ENCODE measurements around the gene SLC15A3. TPM values are rescaled to one million over a fixed set of nuclear protein-coding genes. Genes with fewer than 3 reads are reported as not detected.

The SLC15A3 gene
- total and polyA plus RNA-seq, 10 donors, result 62.9 to 139 (median 115) TPM

DNA sequence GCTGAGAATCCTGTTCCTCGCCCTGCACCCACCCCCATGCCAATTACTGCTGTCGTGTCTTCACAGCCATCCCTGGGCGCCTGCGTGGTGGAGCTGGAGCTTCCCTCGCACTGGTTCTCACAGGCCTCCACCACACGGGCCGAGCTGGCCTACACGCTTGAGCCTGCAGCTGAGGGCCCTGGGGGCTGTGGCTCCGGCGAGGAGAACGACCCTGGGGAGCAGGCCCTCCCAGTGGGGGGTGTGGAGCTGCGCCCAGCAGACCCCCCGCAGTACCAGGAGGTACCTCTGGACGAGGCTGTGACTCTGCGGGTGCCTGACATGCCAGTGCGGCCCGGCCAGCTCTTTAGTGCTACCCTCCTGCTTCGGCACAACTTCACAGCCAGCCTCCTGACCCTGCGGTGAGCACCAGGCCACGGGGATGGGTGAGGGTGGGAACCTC lies 23.4 kb downstream of the SLC15A3 start:
- no peak overlapping the region for H3K27ac ChIP-seq
- intact Hi-C loops (cut with DNase I; ENCODE audit: low total_unique reads), result no loop called here
- H3K4me1 ChIP-seq, result peaks cover 9 to 56% (median 42%) of the 10 kb centered on the region in 6 donors
- TF ChIP-seq POLR2A (IDR thresholded peaks at IDR 0.05) (no peak), POLR2AphosphoS5 (IDR thresholded peaks at IDR 0.05) (peak in 1 of 3 donors; percentile 22)
- TF ChIP-seq, protein P1, sequence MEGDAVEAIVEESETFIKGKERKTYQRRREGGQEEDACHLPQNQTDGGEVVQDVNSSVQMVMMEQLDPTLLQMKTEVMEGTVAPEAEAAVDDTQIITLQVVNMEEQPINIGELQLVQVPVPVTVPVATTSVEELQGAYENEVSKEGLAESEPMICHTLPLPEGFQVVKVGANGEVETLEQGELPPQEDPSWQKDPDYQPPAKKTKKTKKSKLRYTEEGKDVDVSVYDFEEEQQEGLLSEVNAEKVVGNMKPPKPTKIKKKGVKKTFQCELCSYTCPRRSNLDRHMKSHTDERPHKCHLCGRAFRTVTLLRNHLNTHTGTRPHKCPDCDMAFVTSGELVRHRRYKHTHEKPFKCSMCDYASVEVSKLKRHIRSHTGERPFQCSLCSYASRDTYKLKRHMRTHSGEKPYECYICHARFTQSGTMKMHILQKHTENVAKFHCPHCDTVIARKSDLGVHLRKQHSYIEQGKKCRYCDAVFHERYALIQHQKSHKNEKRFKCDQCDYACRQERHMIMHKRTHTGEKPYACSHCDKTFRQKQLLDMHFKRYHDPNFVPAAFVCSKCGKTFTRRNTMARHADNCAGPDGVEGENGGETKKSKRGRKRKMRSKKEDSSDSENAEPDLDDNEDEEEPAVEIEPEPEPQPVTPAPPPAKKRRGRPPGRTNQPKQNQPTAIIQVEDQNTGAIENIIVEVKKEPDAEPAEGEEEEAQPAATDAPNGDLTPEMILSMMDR (IDR thresholded peaks at IDR 0.05 in 8 of 11, conservative IDR thresholded peaks at IDR 0.05 in 3 of 11), result no peak
- 86 to 97% (median 91%) methylated on average over 5 to 20 of the region's 20 CpGs for WGBS, 5 donors
- H3K4me3 ChIP-seq, result no peak overlapping the region
- H3K27me3 ChIP-seq (replicated peaks in 1 of 7), result peaks cover 0 to 32% (median 15%) of the 10 kb centered on the region in 7 donors
- DNase-seq, result peak; percentile 73
- no peaks in the 10 kb centered on the region for H3K9me3 ChIP-seq
- H3K36me3 ChIP-seq, result peaks cover 0 to 2% (median 0%) of the 10 kb centered on the region in 6 donors

DNA sequence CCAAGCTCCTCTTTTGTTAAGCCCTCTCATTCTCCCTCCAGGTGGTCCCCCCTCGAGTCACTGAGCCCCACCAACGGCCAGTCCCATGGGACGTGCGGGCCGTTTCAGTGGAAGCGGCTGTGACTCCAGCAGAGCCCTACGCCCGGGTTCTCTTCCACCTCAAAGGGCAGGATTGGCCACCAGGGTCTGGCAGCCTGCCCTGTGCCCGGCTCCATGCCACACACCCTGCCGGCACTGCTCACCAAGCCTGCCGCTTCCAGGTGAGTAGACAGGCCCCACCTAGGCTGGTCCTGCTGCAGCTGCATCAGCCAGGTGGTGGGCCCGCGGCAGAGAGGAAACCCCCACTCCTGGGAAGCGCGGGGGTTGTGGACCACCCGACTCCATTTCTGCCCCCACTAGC lies 24.4 kb downstream of the SLC15A3 start:
- Histone ChIP-seq H3K4me1 (peaks cover 9 to 53% (median 40%) of the 10 kb centered on the region in 6 donors), H3K27ac (no peak overlapping the region), H3K36me3 (peaks cover 0 to 11% (median 6%) of the 10 kb centered on the region in 6 donors), H3K27me3 (replicated peaks in 1 of 7) (peaks cover 0 to 35% (median 15%) of the 10 kb centered on the region in 7 donors), H3K4me3 (no peak overlapping the region), H3K9me3 (no peaks in the 10 kb centered on the region)
- WGBS, 5 donors, result 85 to 89% (median 86%) methylated on average over 11 to 16 of the region's 16 CpGs
- peak; percentile 70 for DNase-seq
- TF ChIP-seq, protein P1 (IDR thresholded peaks at IDR 0.05 in 8 of 11, conservative IDR thresholded peaks at IDR 0.05 in 3 of 11), result no peak
- no peak for TF ChIP-seq POLR2A (IDR thresholded peaks at IDR 0.05)
- no peak for TF ChIP-seq POLR2AphosphoS5 (IDR thresholded peaks at IDR 0.05)
- intact Hi-C loops (cut with DNase I; ENCODE audit: low total_unique reads), result no loop called here

DNA sequence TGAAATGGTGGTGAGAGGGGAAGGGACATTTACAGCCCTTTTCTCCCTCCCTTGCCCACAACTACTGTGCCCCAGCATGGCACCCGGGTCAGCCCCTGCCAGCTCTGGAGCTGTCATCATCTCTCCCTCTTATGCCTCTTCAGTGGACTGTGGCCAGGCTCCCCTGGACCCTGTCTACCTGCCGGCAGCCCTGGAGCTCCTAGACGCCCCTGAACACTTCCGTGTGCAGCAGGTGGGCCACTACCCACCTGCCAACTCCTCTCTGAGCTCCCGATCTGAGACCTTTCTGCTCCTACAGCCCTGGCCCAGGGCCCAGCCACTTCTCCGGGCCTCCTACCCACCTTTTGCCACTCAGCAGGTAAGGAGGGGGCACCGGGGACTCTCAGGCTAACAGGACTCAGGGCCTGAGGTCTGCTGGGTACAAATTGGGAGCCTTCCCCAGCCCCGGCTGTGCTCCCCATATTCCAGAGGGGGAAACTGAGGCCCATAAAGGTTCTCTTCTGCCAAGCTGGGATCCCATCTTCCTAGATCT lies 24.8 kb downstream of the SLC15A3 start:
- WGBS, 5 donors, result 88 to 94% (median 90%) methylated on average over 8 of the region's 8 CpGs
- peaks cover 0 to 35% (median 15%) of the 10 kb centered on the region in 7 donors for H3K27me3 ChIP-seq (replicated peaks in 1 of 7)
- no peak overlapping the region for H3K27ac ChIP-seq
- TF ChIP-seq POLR2AphosphoS5 (IDR thresholded peaks at IDR 0.05) (no peak), POLR2A (IDR thresholded peaks at IDR 0.05) (no peak)
- TF ChIP-seq, protein P1 (IDR thresholded peaks at IDR 0.05 in 8 of 11, conservative IDR thresholded peaks at IDR 0.05 in 3 of 11), result no peak
- no peaks in the 10 kb centered on the region for H3K9me3 ChIP-seq
- H3K4me1 ChIP-seq, result peaks cover 9 to 49% (median 35%) of the 10 kb centered on the region in 6 donors
- no peak overlapping the region for H3K4me3 ChIP-seq
- peaks cover 0 to 16% (median 11%) of the 10 kb centered on the region in 6 donors for H3K36me3 ChIP-seq
- no peak for DNase-seq
- intact Hi-C loops (cut with DNase I; ENCODE audit: low total_unique reads), result no loop called here

DNA sequence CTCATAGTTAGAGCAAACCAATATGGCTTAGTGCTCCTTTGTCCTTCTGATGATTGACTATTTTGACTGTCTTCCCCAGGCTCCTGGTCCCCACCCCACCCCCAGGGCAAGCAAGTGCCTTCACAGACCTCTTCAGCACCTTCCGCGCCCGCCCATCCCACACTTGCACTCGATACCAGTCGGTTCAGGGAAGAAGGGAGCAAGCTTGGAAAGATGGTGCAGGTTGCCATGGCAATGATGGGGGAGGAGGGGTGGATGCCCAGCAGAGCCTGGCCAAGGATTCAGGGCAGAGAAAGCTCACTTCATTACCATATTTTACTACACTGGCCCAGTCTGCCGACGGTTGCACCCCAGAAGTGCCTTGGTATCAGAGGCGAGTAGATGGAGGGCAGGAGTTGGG lies 25.5 kb downstream of the SLC15A3 start:
- Histone ChIP-seq H3K9me3 (no peaks in the 10 kb centered on the region), H3K4me3 (no peak overlapping the region), H3K4me1 (peaks cover 9 to 42% (median 31%) of the 10 kb centered on the region in 6 donors), H3K27ac (no peak overlapping the region), H3K36me3 (peaks cover 0 to 22% (median 17%) of the 10 kb centered on the region in 6 donors), H3K27me3 (replicated peaks in 1 of 7) (peaks cover 0 to 35% (median 15%) of the 10 kb centered on the region in 7 donors)
- DNase-seq, result peak; percentile 65
- WGBS, 5 donors, result 93 to 95% (median 94%) methylated on average over 8 of the region's 8 CpGs
- intact Hi-C loops (cut with DNase I; ENCODE audit: low total_unique reads), result no loop called here
- TF ChIP-seq POLR2AphosphoS5 (IDR thresholded peaks at IDR 0.05) (no peak), POLR2A (IDR thresholded peaks at IDR 0.05) (no peak)
- TF ChIP-seq, protein P1 (IDR thresholded peaks at IDR 0.05 in 8 of 11, conservative IDR thresholded peaks at IDR 0.05 in 3 of 11), result no peak
